ENCODE results near the gene DDX18.

The DDX18 gene

GRCh38 chr2:117835990-117836760 lies 21.7 kb downstream of the DDX18 start:
- DNase-seq, result peak; percentile 45

- no peak for DNase-seq
Measured at GRCh38 chr2:117845304-117845703, 30.8 kb downstream of the DDX18 start.

DNA sequence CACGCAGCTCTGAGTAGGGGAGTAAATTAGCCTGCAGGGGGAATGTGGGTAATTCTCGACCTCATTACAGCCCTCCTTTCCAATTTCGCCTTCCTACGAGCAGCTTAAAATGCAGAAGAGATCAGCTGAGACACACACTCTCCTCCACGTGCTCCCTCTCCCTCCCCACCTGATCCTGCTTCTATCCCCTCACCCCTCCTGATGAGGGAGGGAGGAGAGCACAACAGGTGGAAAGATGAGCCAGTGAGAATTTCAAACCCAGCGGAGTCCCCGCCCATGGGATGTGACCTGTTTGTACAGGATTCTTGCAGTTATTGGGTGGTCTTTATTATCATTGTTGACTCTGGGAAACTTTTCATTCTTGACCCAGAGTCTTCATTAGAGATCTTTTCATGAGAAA lies 35.5 kb downstream of the DDX18 start:
- no peak for DNase-seq

GRCh38 chr2:117850461-117850860 lies 36.0 kb downstream of the DDX18 start:
- no peak for DNase-seq

GRCh38 chr2:117851969-117852368 lies 37.5 kb downstream of the DDX18 start:
- no peak for DNase-seq

DNA sequence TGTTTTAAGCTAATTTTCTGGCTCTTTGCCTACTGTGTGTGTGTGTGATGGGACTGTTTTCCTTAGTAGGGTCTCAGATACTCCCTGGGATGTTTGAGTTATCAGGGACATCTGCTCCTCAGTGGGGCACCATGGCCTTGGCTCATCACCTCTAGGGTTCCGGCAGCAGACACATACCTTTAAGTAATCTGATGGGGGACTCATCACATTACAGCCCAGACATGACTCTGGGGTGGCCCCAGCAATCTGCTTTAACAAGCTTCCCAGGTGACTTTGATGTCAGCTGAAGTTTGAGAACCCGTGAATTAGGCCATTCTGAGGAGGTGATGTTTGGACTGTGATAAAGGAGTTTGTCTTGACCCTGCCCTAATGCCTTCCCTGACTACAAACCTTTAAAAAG lies 38.8 kb downstream of the DDX18 start:
- no peak for DNase-seq

GRCh38 chr2:117853873-117854272 lies 39.4 kb downstream of the DDX18 start:
- no peak for DNase-seq

GRCh38 chr2:117854610-117855009 lies 40.1 kb downstream of the DDX18 start:
- DNase-seq, result no peak

GRCh38 chr2:117855886-117856285 lies 41.4 kb downstream of the DDX18 start:
- DNase-seq, result no peak

- DNase-seq, result no peak
Measured at GRCh38 chr2:117856415-117857210, 42.1 kb downstream of the DDX18 start.

DNA sequence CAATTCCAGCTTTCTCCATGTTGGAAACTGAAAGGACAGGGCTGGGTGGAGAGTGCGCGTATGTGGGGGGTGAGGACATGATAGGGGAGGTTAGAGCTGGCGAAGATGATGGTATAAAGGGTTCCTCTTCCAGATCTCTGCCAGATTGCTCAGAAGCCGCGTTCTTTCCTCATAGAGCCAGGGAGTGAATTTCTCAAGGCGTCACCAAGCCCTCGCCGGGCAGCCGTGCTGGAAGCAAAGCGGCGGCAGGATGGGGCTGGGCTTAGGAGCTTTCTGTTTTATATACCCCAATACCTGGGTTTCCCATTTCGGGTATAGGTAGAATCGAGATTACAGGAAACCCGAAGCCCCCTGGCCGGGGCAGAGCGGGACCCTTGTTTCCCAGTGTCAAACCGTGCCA lies 43.8 kb downstream of the DDX18 start:
- DNase-seq, result no peak

DNA sequence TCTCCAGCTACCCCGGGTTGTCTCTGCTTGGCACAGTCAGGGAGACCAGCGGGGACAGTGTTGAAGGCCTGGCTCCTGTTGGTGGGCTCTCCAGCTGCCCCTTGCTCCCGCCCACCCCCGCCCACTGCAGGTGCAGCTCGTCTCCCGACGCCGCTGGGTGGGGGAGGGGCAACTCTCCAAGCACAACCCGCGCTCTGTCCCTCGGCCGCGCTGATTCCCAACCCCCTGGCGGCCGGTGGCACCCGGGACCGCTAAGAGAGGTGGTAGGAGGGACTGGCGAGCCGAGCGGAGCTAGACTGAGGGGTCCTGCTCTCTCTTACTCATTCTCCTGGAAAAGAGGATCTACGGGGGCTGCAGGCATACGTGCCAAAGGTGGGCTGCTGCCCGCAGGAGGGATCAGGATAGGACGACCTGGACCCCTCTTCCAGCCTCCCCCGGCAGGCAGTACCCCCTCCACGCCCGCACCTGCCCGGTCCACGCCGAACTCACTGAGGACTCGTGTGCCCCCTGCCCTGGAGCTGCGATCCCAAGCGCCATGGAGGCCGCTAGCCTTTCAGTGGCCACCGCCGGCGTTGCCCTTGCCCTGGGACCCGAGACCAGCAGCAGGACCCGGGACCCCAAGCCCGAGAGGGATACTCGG lies 44.5 kb downstream of the DDX18 start:
- no peak for DNase-seq

DNA sequence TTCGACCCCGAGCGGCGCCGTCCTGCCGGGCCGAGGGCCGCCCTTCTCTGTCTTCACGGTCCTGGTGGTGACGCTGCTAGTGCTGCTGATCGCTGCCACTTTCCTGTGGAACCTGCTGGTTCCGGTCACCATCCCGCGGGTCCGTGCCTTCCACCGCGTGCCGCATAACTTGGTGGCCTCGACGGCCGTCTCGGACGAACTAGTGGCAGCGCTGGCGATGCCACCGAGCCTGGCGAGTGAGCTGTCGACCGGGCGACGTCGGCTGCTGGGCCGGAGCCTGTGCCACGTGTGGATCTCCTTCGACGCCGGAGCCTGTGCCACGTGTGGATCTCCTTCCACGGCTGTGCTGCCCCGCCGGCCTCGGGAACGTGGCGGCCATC lies 45.0 kb downstream of the DDX18 start:
- DNase-seq, result no peak

- no peak for DNase-seq
Measured at GRCh38 chr2:117859924-117860647, 45.6 kb downstream of the DDX18 start.

DNA sequence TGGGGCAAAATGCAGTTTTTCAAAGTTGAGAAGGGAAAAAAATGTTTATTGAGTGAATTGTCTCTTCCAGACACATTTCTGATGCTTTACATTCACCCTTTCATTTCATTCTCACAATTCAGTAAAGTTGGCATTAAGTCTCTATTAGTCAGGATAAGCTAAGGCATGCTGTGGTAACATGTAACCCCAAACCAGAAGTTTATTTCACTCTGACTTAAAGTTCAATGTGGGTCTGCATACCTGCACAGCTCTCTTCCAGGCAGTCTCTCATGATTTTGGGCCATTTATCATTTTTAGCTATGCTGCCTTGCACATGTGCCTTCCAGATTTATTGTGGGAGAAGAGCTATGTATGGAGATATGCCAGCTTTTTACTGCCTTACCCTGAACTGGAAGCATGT lies 48.0 kb downstream of the DDX18 start:
- DNase-seq, result no peak

GRCh38 chr2:117875786-117876185 lies 61.3 kb downstream of the DDX18 start:
- no peak for DNase-seq

GRCh38 chr2:117879003-117879402 lies 64.5 kb downstream of the DDX18 start:
- no peak for DNase-seq

Measured in CD4-positive, alpha-beta T cell treated with Interleukin-17A for 1 hour (primary cell).